Effector memory CD4-positive, alpha-beta T cell (primary cell): ENCODE data around the gene PRKRA.

Source experiments
- DNase-seq, 3 donors: peaks; one replicate each; pipeline ENCODE4 v3.0.0-alpha.2; 2020
- H3K27ac ChIP-seq: 2 replicates; pipeline ENCODE4 v1.7.0; 2013; ENCODE audit warnings: mild to moderate bottlenecking, low read length, moderate library complexity; ENCODE audit not compliant: insufficient read depth, poor library complexity, severe bottlenecking
- H3K27me3 ChIP-seq: replicated peaks from 2 replicates; pipeline ENCODE4 v1.7.0; 2013; ENCODE audit warnings: mild to moderate bottlenecking, low read length; ENCODE audit not compliant: insufficient read depth, control insufficient read depth, poor library complexity, severe bottlenecking
- H3K36me3 ChIP-seq: 2 replicates; pipeline ENCODE4 v1.7.0; 2013; ENCODE audit warnings: mild to moderate bottlenecking, low read length, moderate library complexity; ENCODE audit not compliant: control insufficient read depth, insufficient read depth
- H3K4me1 ChIP-seq: 2 replicates; pipeline ENCODE4 v1.7.0; 2013; ENCODE audit warnings: low read length, mild to moderate bottlenecking; ENCODE audit not compliant: control insufficient read depth, insufficient read depth, poor library complexity, severe bottlenecking
- H3K4me3 ChIP-seq: 2 replicates; pipeline ENCODE4 v1.7.0; 2013; ENCODE audit warnings: low read length, low read depth, mild to moderate bottlenecking; ENCODE audit not compliant: insufficient read depth, poor library complexity, severe bottlenecking
- H3K9me3 ChIP-seq: 2 replicates; pipeline ENCODE4 v1.7.0; 2013; ENCODE audit warnings: mild to moderate bottlenecking, low read length, moderate library complexity; ENCODE audit not compliant: control insufficient read depth
- total RNA-seq, 3 donors: gene quantifications; one replicate each; lab custom pipeline; 2026; lab: John Stamatoyannopoulos, UW

Gene PRKRA
- 61.2 to 88.4 (median 65.2) reads per million in 3 donors for total RNA-seq

DNA sequence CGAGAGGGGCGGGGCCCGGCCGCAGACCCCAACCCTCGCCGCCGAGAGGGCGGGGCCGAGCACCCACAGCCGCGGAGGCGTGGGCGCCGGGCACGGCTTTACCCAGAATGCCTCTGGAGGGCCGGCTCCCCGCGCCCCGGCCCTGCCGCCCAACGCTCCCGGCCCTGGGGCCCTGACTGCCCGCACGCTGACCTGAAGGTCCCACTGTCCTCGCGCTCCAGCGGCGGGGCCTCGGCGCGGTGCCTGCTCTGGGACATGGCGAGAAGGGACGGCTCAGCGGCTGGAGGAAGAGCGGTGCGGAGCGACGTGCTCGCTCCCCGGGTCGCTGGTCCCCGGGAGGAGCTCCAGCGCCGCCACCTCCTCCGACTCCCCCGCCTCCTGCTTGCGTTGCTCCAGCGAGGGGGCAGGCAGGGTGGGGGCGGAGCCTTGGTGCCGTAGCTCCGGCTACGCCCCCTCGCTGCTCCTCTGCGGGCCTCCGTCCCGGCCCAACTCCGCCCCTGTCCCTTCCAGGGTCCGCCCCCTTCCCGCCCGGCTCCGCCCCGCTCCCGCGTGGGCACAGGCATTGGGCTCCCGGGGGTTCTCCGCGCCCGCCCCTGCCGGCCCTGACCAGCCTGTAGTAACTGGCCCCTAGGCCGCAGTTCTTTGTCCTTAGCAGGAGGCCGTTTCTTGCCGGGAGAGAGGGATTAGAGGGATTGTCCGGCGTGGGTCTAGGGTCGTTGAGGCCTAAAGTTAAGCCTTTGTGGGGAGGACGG lies at the start of gene PRKRA, which contains the start of gene PJVK:
PRKRA (minus strand) TSS at position 402 of the 752 bp plus-strand sequence; CDS start at position 257, 145 bp downstream.
PJVK (plus strand) TSS at position 605 of the 752 bp plus-strand sequence. CDS start 2,032 bp downstream, outside the sequence.
- peak within 1 kb of the TSS; percentile 96 for H3K27ac ChIP-seq
- H3K4me1 ChIP-seq: peaks cover 13% of the 10 kb centered on the region
- DNase-seq: peak; percentile 90 to 93 (median 92)
- H3K36me3 ChIP-seq: peaks cover 8% of the 10 kb centered on the region
- peak within 1 kb of the TSS; percentile 85 for H3K4me3 ChIP-seq
- H3K27me3 ChIP-seq: no peaks in the 10 kb centered on the region
- no peaks in the 10 kb centered on the region for H3K9me3 ChIP-seq

DNA sequence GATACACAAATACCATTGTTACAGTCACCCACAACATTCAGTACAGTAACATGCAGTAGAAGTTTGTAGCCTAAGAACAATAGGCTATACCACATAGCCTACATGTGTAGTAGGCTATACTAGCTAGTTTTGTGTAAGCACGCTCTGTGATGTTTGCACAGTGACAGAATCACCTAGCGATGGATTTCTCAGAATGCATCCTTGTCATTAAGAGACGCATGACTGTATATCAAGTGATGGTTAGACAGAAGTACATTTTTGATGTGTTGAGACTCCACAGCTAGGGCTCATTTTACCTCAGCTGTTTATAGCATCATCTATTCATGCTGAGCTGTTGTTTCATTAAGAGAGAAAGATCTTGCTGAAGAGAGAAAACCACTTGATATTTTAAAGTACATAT lies 48.7 kb upstream of the PRKRA start:
- Histone ChIP-seq H3K4me3 (no peak overlapping the region), H3K27ac (no peak overlapping the region), H3K9me3 (no peaks in the 10 kb centered on the region), H3K27me3 (no peaks in the 10 kb centered on the region), H3K36me3 (peaks cover 61% of the 10 kb centered on the region), H3K4me1 (no peaks in the 10 kb centered on the region)
- DNase-seq: no peak

DNA sequence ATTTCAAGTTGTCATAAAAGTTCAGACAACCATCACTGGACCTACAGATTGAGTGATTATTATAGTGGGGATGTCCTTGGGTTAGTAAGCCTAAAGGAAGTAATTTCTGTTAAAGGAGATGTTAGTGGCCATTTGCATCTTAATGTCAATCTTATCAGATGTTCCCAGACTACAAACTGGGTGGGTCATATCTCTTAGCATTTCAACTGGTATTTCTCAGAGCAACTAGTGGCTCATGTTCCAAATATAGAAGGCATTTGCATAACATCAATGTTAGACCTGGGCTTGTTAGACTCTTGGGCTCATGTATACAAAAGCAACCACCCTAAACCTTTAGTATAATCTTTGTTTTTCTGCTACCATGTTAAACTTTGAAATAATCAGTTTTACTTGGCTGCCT lies 47.2 kb upstream of the PRKRA start:
- no peak overlapping the region for H3K4me3 ChIP-seq
- H3K9me3 ChIP-seq: no peaks in the 10 kb centered on the region
- H3K36me3 ChIP-seq: peaks cover 65% of the 10 kb centered on the region
- H3K27ac ChIP-seq: no peak overlapping the region
- H3K4me1 ChIP-seq: no peaks in the 10 kb centered on the region
- H3K27me3 ChIP-seq: no peaks in the 10 kb centered on the region
- no peak for DNase-seq

DNA sequence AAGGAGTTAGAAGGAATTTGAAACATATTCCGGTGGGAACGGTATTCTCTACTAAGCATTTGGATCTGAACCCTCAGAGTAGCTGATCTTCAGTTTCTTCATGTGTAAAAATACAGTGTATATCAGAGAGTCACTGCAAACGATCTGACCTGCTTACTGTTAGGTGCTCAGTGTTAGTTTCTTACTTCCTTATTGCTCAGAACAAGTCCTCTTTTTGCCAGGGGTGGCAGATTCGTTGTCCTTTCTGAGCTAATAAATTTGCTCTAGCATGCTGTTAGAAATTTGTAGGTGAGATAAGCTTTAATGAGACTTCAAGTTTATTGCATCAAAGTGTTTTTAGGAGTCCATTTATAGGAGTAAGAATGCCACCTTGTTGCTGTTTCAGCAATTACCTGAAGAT lies 45.1 kb upstream of the PRKRA start:
- DNase-seq: no peak
- peaks cover 62% of the 10 kb centered on the region for H3K36me3 ChIP-seq
- H3K27ac ChIP-seq: no peak overlapping the region
- no peak overlapping the region for H3K4me3 ChIP-seq
- no peaks in the 10 kb centered on the region for H3K9me3 ChIP-seq
- no peaks in the 10 kb centered on the region for H3K4me1 ChIP-seq
- H3K27me3 ChIP-seq: no peaks in the 10 kb centered on the region

DNA sequence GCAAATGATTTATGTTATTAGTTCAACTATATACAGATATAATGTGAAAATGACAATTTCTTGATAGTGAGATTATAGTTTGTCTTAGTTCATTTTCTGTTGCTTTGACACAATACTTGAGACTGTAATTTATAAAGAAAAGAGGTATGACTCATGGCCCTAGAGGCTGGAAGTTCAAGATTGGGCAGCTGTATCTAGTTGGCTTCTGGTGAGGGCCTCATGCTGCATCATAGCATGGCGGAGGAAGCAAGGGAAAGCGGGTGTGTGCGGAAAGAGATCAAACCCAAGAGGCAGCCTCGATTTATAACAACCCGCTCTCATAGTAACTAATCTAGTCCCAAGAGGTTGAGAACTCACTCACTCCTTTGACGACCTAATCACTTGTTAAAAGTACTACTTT lies 40.6 kb upstream of the PRKRA start:
- H3K4me1 ChIP-seq: no peaks in the 10 kb centered on the region
- H3K27ac ChIP-seq: no peak overlapping the region
- no peaks in the 10 kb centered on the region for H3K9me3 ChIP-seq
- no peaks in the 10 kb centered on the region for H3K27me3 ChIP-seq
- DNase-seq: no peak
- peaks cover 50% of the 10 kb centered on the region for H3K36me3 ChIP-seq
- H3K4me3 ChIP-seq: no peak overlapping the region

DNA sequence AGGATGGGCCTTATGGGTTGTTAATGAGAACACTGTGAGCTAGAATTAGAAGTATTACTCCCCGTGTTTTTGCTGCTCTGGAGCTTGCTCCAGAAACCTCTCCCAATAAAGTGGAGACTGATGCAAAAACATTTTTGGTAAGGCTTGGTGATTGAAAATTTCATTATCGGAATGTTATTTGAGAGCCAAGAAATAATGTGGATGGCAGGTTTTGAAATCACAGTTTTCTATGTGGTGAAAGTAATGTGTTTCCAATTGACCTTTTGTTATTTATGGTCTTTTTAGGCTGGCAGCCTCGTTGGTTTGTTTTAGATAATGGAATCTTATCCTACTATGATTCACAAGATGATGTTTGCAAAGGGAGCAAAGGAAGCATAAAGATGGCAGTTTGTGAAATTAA lies 34.4 kb upstream of the PRKRA start:
- peaks cover 5% of the 10 kb centered on the region for H3K36me3 ChIP-seq
- DNase-seq: no peak
- no peaks in the 10 kb centered on the region for H3K27me3 ChIP-seq
- H3K4me3 ChIP-seq: no peak overlapping the region
- peaks cover 16% of the 10 kb centered on the region for H3K4me1 ChIP-seq
- H3K9me3 ChIP-seq: no peaks in the 10 kb centered on the region
- no peak overlapping the region for H3K27ac ChIP-seq

DNA sequence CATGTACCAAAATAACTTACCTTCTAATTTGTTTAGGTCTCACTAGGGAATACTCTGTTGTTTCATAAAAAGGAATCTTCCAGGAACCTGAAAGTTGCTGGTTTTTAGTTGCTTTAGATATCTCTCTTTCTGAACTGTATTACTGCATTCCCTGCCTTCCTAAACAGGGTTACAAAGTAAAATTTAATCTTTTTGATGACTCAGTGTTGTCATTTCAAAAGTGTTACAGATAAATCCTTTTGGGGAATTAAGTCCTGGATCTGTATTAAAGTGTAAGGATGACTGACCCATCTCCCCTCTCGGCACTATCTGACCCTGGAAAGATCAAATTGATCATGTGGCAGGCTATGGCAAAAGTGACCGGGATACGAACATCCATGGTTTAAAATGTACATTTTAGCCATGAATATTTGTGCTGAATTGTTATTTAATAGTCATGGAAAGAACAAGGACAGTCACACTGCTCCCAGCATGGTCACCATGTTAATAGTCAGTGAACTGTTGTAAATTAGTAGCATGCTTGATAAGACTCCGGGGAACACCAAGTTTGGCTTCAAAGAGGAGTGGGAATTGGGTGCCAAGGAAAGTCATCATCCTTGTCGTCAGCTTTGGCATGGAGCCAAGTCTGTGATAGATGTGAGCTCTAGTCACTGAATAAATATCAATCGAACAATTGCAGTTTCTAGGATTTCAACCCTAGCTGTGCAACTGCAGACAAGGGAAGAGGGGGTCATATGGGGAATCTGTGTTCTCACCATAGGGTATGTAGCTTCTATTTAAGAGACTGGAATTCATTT lies 33.5 kb upstream of the PRKRA start:
- no peaks in the 10 kb centered on the region for H3K27me3 ChIP-seq
- H3K27ac ChIP-seq: no peak overlapping the region
- peaks cover 16% of the 10 kb centered on the region for H3K4me1 ChIP-seq
- H3K36me3 ChIP-seq: no peaks in the 10 kb centered on the region
- no peaks in the 10 kb centered on the region for H3K9me3 ChIP-seq
- no peak overlapping the region for H3K4me3 ChIP-seq
- no peak for DNase-seq

DNA sequence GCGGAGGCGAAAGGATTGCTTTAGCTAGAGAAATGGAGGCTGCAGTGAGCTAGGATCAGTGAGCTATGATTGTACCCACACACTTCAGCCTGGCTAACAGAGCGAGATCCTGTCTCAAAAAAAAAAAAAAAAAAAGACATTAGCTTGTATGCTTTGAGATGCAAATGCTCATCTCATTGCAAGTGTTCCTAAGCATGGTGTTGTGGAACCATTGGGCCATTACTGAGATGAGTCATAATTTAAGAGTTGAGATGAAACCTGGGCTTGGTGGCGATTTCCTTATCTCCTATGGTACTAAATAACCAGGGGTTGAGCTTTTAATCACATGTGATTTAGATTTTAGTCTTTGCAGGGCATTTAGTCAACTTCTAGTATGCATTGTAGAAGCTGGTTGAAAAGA lies 31.5 kb upstream of the PRKRA start:
- H3K27ac ChIP-seq: no peak overlapping the region
- no peak for DNase-seq
- H3K9me3 ChIP-seq: no peaks in the 10 kb centered on the region
- H3K4me3 ChIP-seq: no peak overlapping the region
- H3K36me3 ChIP-seq: no peaks in the 10 kb centered on the region
- H3K4me1 ChIP-seq: peaks cover 16% of the 10 kb centered on the region
- no peaks in the 10 kb centered on the region for H3K27me3 ChIP-seq

DNA sequence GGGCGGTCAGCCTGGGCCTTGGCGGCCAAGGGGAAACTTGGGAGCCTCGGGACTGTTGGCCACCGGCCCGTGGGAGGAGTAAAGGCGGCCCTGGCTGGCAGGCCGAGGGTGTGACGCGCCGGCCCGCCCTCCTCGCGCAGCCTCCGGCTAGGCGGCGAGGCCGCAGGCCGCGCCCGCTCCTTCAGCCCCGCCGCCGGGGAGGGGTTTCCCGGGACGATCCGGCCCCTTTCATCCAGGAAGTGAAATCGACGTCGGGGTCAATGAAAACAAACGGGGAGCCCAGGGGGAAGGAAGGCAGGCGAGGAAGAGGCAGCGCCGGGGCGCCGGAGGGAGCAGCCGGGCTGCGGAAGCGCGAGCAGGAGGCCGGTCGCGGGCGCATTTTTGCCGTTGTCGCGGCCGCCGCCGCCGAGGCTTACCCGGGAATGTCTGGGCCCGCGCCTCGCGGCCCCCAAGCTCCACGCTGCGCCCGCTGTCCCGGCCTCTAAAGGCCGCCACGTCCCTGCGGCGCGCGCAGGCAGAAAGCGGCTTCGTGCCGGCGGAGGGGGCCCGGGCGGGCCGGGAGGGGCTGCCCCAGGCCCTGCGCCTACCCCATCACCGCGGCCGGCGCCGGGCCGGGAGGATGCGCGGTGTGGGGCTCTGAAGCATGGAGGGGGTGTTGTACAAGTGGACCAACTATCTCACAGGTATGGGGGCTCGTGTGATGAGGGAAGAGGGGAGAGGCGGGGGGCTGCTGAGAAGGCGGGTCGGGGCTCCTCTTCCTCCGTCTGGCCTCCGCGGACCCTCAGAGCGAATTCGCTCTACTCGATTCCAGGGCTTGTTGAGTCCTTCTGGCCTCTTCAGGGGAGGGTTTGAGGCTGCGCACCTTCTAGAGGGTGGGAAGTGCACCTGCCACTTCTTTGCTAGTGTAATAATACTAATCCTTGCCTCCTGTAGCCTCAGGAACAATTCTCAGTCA lies 29.5 kb upstream of the PRKRA start, which contains the start of gene PLEKHA3:
PLEKHA3 (plus strand) TSS at position 231 of the 955 bp plus-strand sequence; CDS start at position 644, 413 bp downstream.
- Histone ChIP-seq H3K4me1 (peaks cover 16% of the 10 kb centered on the region), H3K9me3 (no peaks in the 10 kb centered on the region)
- peak; percentile 71 to 78 (median 71) for DNase-seq

More for the DNA sequence above, 29.5 kb upstream of the PRKRA start, which contains the start of gene PLEKHA3:
- H3K36me3 ChIP-seq: no peaks in the 10 kb centered on the region
- peak within 1 kb of the TSS; percentile 71 for H3K4me3 ChIP-seq
- peak within 1 kb of the TSS; percentile 84 for H3K27ac ChIP-seq
- no peaks in the 10 kb centered on the region for H3K27me3 ChIP-seq
